ENCODE measurements around the gene DOCK2.

Gene DOCK2

DNA sequence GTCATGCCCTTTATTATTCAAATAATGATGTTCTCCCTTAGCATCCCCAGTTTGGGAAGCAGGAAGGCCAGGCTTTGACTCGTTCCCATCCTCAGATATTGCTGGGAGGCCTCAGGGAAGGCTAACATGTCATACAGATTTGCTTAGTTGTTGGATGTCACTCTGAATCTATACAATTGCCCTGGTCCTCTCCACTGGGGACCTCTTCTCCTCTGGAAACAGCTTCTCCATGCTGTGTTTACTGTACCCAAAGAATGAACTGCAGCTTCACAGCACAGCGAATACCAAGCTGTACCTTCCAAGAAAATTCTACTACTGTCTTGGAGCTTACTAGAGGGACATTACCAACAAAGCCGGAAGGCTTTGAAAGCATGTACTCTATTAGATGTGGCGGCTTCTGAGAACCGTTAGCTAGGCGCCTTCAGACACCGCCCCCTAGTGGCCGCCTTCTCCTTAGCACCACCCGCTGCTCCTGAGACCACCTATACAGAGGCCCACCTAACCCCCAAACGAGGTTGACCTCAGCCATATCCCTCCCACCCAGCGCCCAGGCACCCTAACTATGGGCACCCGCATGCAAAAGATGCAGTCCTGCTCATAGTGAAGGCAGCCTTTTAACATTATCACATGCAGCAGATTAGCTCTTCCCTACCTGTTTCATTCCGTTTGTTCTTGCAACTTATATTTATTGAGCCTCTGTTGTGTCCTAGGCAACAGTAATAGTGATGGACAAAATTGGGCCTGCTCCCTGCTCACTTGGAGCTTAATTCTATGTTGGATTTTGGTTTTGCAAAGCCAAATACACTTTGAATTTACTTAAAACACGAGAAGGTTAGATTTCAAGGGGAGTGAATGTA is 433.7 kb downstream of the DOCK2 start:
- no peak overlapping the region for H3K27ac ChIP-seq
- TF ChIP-seq, protein P1, sequence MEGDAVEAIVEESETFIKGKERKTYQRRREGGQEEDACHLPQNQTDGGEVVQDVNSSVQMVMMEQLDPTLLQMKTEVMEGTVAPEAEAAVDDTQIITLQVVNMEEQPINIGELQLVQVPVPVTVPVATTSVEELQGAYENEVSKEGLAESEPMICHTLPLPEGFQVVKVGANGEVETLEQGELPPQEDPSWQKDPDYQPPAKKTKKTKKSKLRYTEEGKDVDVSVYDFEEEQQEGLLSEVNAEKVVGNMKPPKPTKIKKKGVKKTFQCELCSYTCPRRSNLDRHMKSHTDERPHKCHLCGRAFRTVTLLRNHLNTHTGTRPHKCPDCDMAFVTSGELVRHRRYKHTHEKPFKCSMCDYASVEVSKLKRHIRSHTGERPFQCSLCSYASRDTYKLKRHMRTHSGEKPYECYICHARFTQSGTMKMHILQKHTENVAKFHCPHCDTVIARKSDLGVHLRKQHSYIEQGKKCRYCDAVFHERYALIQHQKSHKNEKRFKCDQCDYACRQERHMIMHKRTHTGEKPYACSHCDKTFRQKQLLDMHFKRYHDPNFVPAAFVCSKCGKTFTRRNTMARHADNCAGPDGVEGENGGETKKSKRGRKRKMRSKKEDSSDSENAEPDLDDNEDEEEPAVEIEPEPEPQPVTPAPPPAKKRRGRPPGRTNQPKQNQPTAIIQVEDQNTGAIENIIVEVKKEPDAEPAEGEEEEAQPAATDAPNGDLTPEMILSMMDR (conservative IDR thresholded peaks at IDR 0.05): peak; percentile 77

DNA sequence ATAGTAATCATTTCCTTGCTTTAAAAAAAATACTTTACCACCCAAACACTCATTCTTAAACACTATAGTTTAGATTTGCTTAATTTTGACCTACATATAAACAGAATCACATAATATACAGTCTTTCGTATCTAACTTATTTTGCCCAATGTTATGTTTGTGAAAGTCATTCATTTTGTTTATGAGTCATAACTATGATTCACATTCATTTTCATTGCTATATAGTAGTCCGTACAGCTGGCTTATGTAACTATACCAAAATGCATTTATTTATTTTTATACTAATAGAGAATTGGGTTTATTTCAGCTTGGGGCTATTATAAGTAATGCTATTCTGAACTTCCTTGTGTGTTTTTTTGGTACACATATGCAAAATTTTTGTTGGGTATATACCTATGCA is 434.7 kb downstream of the DOCK2 start:
- TF ChIP-seq, protein P1 (conservative IDR thresholded peaks at IDR 0.05): no peak
- H3K27ac ChIP-seq: no peak overlapping the region

DNA sequence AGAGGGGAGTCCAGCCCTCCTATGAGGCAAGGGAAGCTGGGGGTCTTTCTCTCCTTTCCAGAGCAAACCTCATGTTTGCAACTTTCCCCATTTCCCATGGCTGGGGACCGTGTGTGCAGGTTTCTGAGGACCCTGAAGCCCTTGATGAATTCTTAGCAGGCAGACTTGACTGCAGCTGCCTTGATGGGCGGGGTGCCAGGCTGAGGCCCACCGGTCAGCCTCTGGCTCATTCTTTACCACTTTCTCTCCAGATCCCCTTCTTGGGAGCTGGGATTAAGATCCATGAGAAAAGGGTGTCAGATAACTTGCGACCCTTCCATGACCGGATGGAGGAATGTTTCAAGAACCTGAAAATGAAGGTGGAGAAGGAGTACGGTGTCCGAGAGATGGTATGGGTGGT is 438.6 kb downstream of the DOCK2 start:
- TF ChIP-seq, protein P1 (conservative IDR thresholded peaks at IDR 0.05): no peak
- no peak overlapping the region for H3K27ac ChIP-seq

DNA sequence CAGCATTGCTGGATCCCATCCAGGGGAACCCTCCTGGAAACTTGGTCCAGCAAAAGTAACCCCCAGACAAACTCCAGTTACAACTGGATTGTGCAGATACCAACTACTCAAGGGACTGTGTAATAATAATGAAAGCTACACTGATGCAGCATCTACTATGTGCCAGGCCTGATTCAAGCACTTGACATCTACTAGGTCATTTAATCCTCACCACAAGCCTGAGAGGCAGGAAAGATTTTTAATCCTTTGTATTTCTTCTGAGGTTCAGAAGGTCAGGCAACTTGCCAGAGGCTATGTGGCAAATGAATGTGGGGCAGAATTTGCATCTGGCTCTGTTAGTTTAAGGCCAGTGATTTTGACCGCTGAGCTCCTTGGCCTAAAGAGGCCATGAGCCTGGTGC is 439.1 kb downstream of the DOCK2 start:
- H3K27ac ChIP-seq: no peak overlapping the region
- TF ChIP-seq, protein P1 (conservative IDR thresholded peaks at IDR 0.05): no peak

DNA sequence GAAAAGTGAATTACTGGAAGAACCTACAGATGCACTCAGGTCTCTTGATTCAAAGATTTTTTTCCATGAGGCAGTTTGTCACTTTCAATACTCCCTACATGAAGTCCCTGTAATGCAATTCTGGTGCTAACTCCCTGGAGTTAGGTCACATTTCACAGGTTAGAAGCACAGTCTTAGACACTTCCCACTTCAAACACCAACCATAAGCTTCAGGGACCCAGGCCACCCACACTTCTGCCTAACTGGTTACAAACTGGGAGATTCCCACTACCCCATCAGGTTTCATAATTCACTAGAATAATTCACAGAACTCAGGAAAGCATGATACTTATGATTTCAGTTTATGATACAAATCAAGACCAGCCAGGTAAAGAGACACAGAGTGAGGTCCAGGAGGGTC is 439.7 kb downstream of the DOCK2 start:
- H3K27ac ChIP-seq: no peak overlapping the region
- TF ChIP-seq, protein P1 (conservative IDR thresholded peaks at IDR 0.05): no peak

DNA sequence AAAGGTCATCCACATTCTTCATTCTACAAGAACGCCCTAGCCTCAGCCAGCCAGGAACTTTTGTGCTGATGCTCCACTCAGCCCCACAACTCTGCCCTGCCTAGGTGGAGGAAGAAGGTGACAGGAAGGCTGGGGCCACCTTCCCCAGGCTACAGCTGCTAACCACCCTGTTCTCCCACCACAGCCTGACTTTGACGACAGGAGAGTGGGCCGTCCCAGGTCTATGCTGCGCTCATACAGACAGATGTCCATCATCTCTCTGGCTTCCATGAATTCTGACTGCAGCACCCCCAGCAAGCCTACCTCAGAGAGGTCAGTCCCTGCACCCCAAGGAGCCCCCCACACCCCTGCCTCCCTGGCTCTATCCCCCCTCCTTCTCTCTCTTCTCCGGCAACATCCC is 440.5 kb downstream of the DOCK2 start:
- TF ChIP-seq, protein P1 (conservative IDR thresholded peaks at IDR 0.05): no peak
- no peak overlapping the region for H3K27ac ChIP-seq

DNA sequence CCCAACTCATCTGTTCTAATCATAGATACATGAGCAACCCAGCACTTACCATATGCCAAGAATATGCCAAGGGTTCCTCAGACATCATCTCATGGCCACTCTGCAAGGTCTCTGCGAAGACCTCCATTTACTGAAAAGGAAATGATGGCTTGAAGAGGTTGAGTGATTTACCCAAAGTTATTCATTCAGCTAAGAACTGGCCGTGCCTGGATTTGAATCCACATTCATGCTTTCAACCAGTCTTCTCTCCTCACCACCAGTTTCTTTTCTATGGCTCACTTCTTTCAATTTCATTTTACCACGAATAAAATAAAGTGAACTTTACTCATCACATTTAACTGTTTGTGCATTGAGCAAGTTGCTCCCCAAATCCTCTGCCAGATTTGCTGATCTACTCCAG is 441.4 kb downstream of the DOCK2 start:
- H3K27ac ChIP-seq: no peak overlapping the region
- TF ChIP-seq, protein P1 (conservative IDR thresholded peaks at IDR 0.05): no peak
